Ectodermal cell (in vitro differentiated cells): Measurements from ENCODE around the gene HSDL2.
"Not testable (repeated sequence)": the region's sequence is repeated elsewhere in the genome, so short reads cannot be mapped to it uniquely, and the experiment has no call there.

ENCODE experiments used
- H3K27ac ChIP-seq: 2 replicates; pipeline ENCODE4 v1.7.0; 2013; ENCODE audit warnings: mild to moderate bottlenecking, low read depth, low read length; ENCODE audit not compliant: insufficient read depth, poor library complexity, severe bottlenecking
- H3K27me3 ChIP-seq: 2 replicates; pipeline ENCODE4 v1.7.0; 2013; ENCODE audit warnings: mild to moderate bottlenecking, low read length; ENCODE audit not compliant: insufficient read depth, control insufficient read depth, poor library complexity, severe bottlenecking
- H3K36me3 ChIP-seq: one replicate; pipeline ENCODE4 v1.7.0; 2013; ENCODE audit warnings: low read length; ENCODE audit not compliant: control insufficient read depth, insufficient read depth
- H3K4me1 ChIP-seq: one replicate; pipeline ENCODE4 v1.7.0; 2013; ENCODE audit warnings: low read length; ENCODE audit not compliant: control insufficient read depth, insufficient read depth
- H3K4me3 ChIP-seq: 2 replicates; pipeline ENCODE4 v1.7.0; 2013; ENCODE audit warnings: low read depth, low read length, control low read depth; ENCODE audit not compliant: insufficient read depth
- H3K9me3 ChIP-seq: 2 replicates; pipeline ENCODE4 v1.7.0; 2013; ENCODE audit warnings: mild to moderate bottlenecking, low read length, moderate library complexity; ENCODE audit not compliant: control insufficient read depth
- WGBS, 2 experiments: methylation state at CpG; one replicate each; pipeline ENCODE4 v1.1.7; 2013; ENCODE audit warnings: missing lambda C conversion rate in 2 of 2; 5-methylcytosine and 5-hydroxymethylcytosine counted together

The HSDL2 gene

GRCh38 chr9:112505086-112505485 is 125.2 kb downstream of the HSDL2 start:
- H3K4me3 ChIP-seq = no peak overlapping the region
- no peaks in the 10 kb centered on the region for H3K36me3 ChIP-seq
- H3K27ac ChIP-seq = no peak overlapping the region
- H3K4me1 ChIP-seq = no peaks in the 10 kb centered on the region
- no peaks in the 10 kb centered on the region for H3K27me3 ChIP-seq
- 96% methylated on average over 4 of the region's 4 CpGs for WGBS, 2 experiments
- H3K9me3 ChIP-seq = no peaks in the 10 kb centered on the region

DNA sequence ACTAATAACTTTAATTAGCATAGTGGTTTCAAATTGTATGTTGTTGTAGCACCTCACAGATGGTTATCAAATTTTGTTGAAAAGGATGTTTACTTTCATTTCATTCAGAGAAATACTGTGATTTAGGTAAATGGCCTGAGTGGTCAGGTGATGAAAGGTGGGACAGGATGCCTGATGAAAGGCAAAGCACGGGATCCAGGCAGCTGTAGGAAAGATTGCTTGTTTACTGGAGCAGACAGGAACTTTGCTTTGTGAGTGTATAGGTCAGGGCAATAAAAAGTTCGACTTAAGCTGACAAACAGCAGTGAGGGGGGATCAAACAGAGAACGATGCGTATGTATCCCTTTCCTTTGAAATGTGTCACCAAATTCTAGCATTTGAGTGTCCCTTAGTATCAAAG is 125.7 kb downstream of the HSDL2 start:
- 92 to 95% methylated on average over 4 of the region's 4 CpGs for WGBS, 2 experiments
- Histone ChIP-seq H3K9me3 (no peaks in the 10 kb centered on the region), H3K36me3 (no peaks in the 10 kb centered on the region), H3K4me3 (no peak overlapping the region), H3K27me3 (no peaks in the 10 kb centered on the region), H3K4me1 (no peaks in the 10 kb centered on the region), H3K27ac (no peak overlapping the region)

DNA sequence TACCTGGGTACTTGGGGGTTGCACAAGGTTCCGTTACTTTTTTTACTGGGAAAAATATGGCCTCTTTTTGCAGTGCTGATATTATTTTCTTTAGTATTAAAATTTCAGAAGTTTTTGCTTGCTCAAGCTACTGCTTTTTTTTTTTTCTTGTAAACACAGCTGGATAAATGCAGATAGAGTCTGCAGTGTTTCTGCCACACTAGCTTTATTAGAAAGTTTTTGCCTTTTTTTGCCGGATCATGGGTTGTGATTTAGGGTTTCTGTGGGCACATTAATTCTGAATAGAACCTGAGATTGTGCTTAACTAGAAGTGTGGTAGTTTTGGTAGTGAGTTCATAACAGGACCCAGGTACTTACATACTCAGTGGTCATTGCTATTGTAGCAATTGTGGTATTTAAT is 126.7 kb downstream of the HSDL2 start:
- Histone ChIP-seq H3K9me3 (no peaks in the 10 kb centered on the region), H3K4me1 (no peaks in the 10 kb centered on the region), H3K4me3 (no peak overlapping the region), H3K27me3 (no peaks in the 10 kb centered on the region), H3K27ac (no peak overlapping the region), H3K36me3 (no peaks in the 10 kb centered on the region)
- WGBS, 2 experiments = 97 to 100% methylated on average over 2 of the region's 2 CpGs

DNA sequence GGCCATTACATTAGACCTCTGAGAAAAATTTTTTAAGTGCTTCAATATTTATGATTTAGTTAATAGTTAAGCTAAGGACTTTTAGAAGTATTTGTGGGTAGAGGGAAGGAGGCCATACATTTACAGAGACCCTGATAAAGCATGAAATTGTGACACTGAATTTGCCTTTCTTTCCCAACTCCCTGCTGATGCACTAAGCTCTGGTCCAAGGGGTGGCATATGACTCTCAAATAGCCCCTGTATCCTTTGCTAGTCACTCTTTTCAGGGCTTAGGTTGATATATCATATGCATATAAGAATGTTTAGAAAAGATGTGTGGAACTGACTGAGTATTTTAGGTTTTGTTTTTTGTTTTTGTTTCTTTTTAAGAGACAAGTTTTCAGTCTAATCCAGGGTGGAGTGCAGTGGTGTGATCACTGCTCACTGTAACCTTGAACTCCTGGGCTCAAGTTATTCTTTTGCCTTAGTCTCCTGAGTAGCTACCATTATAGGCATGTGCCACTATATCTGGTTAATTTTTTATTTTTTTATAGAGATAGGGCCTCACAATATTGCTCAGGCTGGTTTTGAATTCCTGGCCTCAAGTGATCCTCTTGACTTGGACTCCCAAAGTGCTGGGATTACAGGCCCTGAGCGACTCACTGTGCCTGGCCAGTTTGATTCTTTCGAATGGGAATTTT is 127.2 kb downstream of the HSDL2 start:
- no peaks in the 10 kb centered on the region for H3K4me1 ChIP-seq
- no peaks in the 10 kb centered on the region for H3K36me3 ChIP-seq
- no peaks in the 10 kb centered on the region for H3K9me3 ChIP-seq
- WGBS, 2 experiments = 92 to 100% methylated on average over 1 to 2 of the region's 2 CpGs
- H3K4me3 ChIP-seq = no peak overlapping the region
- no peak overlapping the region for H3K27ac ChIP-seq
- H3K27me3 ChIP-seq = no peaks in the 10 kb centered on the region

DNA sequence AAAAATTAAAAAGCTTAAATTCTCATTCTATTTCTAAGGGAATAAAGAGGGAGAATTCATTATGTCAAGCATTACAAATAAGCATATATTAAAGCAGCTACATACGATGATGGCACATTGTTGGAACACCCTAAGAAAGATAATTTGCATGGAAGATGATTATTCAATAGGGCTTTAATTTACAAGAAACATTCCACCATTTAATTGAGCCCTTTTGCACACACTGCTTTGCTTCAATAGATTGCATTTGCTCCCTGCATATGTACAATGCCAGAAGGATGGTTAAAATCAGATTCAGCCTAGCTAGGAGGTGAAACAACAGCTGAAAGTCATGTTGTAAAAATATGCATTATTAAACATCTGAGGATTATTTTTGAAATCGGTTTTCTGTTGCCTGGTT is 128.5 kb downstream of the HSDL2 start:
- no peak overlapping the region for H3K27ac ChIP-seq
- H3K4me1 ChIP-seq = no peaks in the 10 kb centered on the region
- H3K9me3 ChIP-seq = no peaks in the 10 kb centered on the region
- H3K27me3 ChIP-seq = no peaks in the 10 kb centered on the region
- WGBS, 2 experiments = 91 to 100% methylated on average over 1 to 2 of the region's 2 CpGs
- H3K36me3 ChIP-seq = no peaks in the 10 kb centered on the region
- no peak overlapping the region for H3K4me3 ChIP-seq

- WGBS, 2 experiments = 100% methylated on average over 1 to 2 of the region's 4 CpGs
- not testable (repeated sequence) for H3K27me3 ChIP-seq, H3K4me1 ChIP-seq, H3K9me3 ChIP-seq, H3K36me3 ChIP-seq, H3K27ac ChIP-seq, H3K4me3 ChIP-seq
Measured at GRCh38 chr9:112512377-112512776, 132.5 kb downstream of the HSDL2 start.

DNA sequence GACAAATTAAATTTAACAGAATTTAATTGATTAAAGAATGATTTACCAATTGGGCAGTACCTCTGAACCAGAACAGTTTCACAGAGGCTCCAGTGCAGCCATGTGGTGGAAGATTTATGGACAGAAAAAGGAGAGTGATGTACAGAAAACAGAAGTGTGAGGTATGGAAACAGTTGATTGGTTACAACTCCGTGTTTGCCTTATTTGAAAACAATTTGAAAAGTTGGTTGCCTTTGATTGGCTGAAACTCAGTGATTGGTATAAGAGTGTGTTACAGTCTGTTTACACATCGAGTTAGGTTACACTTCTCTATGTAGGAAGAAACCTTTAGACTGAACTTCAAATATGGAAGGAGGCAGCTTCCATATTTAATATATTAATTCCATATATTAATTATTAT is 136.9 kb downstream of the HSDL2 start:
- H3K9me3 ChIP-seq = no peaks in the 10 kb centered on the region
- WGBS, 2 experiments = 93% methylated on average over 2 of the region's 2 CpGs
- H3K4me1 ChIP-seq = peaks cover 4% of the 10 kb centered on the region
- no peak overlapping the region for H3K27ac ChIP-seq
- no peaks in the 10 kb centered on the region for H3K36me3 ChIP-seq
- H3K4me3 ChIP-seq = no peak overlapping the region
- H3K27me3 ChIP-seq = no peaks in the 10 kb centered on the region

DNA sequence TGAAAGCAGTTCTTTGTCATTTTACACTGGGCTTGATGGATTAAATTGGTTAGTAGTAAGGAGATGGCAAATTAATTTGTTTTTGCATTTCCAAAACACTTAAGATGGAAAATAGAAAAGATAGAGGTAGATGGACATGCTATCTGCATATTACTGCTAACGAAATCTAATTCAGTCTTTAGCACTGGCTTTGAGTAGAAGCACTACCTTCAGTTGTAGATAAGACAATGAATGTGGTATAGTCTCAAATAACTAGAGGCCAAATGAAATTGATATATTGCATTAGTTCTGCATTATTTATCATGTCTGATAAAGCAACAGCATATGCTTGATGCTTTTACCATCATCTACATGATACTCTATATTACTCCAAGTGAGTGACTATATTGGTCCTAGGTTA is 140.2 kb downstream of the HSDL2 start:
- no peaks in the 10 kb centered on the region for H3K36me3 ChIP-seq
- H3K9me3 ChIP-seq = no peaks in the 10 kb centered on the region
- H3K4me3 ChIP-seq = no peak overlapping the region
- H3K27me3 ChIP-seq = no peaks in the 10 kb centered on the region
- 95 to 100% methylated on average over 1 of the region's 1 CpG for WGBS, 2 experiments
- H3K27ac ChIP-seq = no peak overlapping the region
- H3K4me1 ChIP-seq = peaks cover 4% of the 10 kb centered on the region

DNA sequence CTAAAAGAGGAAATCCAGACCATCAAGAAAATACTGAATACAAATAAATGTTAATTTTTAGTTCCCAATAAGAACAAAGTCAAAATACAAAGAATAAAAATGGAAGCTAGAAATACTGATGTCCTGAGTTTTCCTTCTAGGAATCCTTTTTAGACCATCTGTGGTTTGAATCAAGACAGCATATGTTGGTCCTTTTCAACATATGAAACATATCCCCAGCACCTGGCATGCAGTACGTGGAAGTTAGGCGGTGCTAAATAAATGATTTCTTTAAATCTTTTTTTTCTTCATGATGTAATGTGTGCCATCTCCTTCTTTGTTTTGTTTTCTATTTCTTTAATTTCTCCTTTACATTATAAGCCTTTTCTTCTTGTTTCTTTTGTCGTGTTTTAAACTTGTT is 140.7 kb downstream of the HSDL2 start:
- 50% methylated on average over 2 of the region's 3 CpGs; no CpG with 5 or more reads in 1 of the 2 experiments for WGBS, 2 experiments
- Histone ChIP-seq H3K4me1 (peaks cover 4% of the 10 kb centered on the region), H3K4me3 (no peak overlapping the region), H3K36me3 (no peaks in the 10 kb centered on the region), H3K27me3 (no peaks in the 10 kb centered on the region), H3K27ac (no peak overlapping the region), H3K9me3 (no peaks in the 10 kb centered on the region)
